Esophagus muscularis mucosa (tissue), 4 donors: ENCODE measurements around the gene MRPL1.

Experiments
- CTCF ChIP-seq, 3 experiments: fragments of 200-600 bp in 2 of 3; fragments of 450-650 bp in 1 of 3; sonication (generic) in 2 of 3; IDR thresholded peaks; one replicate each; pipeline ENCODE4 v1.5.1; 2017 to 2019; ENCODE audit warnings: antibody characterized with exemption in 3 of 3, mild to moderate bottlenecking in 2 of 3, moderate library complexity in 1 of 3
- EP300 ChIP-seq: sonication (generic); formaldehyde crosslinking; IDR thresholded peaks from one replicate; pipeline ENCODE4 v1.6.1; 2017; ENCODE audit warnings: antibody characterized with exemption
- POLR2A ChIP-seq: fragments of 450-650 bp; IDR thresholded peaks from one replicate; pipeline ENCODE4 v1.6.1; 2017; ENCODE audit warnings: antibody characterized with exemption, moderate library complexity, mild to moderate bottlenecking, low read depth
- POLR2AphosphoS5 ChIP-seq, 2 donors: sonication (generic); formaldehyde crosslinking; IDR thresholded peaks; one replicate each; pipeline ENCODE4 v1.6.1; 2017; ENCODE audit warnings: antibody characterized with exemption in 2 of 2

GRCh38 chr4:77963004-77963403, 100.4 kb downstream of the MRPL1 start:
- TF ChIP-seq CTCF (IDR thresholded peaks at IDR 0.05) (no peak), EP300 (no peak), POLR2A (no peak), POLR2AphosphoS5 (IDR thresholded peaks at IDR 0.05) (no peak)
